ENCODE data around the gene SLAMF1. TPM values are rescaled to one million over a fixed set of nuclear protein-coding genes. Genes with fewer than 3 reads are reported as not detected.
"Not testable (repeated sequence)": the region's sequence is repeated elsewhere in the genome, so short reads cannot be mapped to it uniquely, and the experiment has no call there.

The SLAMF1 gene, protein sequence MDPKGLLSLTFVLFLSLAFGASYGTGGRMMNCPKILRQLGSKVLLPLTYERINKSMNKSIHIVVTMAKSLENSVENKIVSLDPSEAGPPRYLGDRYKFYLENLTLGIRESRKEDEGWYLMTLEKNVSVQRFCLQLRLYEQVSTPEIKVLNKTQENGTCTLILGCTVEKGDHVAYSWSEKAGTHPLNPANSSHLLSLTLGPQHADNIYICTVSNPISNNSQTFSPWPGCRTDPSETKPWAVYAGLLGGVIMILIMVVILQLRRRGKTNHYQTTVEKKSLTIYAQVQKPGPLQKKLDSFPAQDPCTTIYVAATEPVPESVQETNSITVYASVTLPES
- total RNA-seq: not detected in 2 replicates

DNA sequence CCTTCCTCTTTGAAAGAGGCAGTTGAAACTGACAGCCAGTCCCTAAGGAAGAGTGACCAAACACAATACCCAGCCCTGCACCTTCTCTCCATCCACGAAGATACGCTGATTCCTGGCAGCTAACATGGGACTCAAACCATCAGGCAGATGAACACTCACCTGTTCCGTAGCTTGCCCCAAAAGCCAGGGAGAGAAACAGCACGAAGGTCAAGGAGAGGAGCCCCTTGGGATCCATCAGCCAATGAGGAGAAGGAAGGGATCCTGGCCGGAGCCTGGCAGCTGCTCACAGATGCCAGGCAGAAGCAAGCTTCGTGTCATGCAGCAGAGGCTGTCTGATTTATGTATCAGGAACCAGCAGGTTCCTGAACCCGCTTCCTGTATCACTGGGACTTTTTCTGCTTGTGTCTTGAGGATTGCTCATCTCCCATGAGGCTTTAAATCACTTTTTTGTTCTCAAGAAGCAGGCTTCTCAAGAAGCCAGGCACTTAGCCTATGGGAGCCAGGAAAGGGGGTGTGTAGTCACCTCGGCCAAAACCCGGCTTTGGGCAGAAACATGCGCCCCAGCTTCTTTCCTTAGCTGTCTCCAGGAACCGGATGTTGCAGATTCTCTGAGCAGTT is at the start of gene SLAMF1:
Gene SLAMF1 (minus strand): TSS at position 334 of the 618 bp plus-strand sequence. CDS start 99 bp downstream, at position 235.
- H3K27me3 ChIP-seq (ENCODE audit: insufficient read depth, low read length): no peaks in the 10 kb centered on the region
- no peak within 1 kb of the TSS for H2AFZ ChIP-seq (ENCODE audit: low read length)
- H3K4me3 ChIP-seq (ENCODE audit: insufficient read depth, low read length): no peak within 1 kb of the TSS
- H3K4me2 ChIP-seq (ENCODE audit: insufficient read depth, low read length): no peak within 1 kb of the TSS
- no peaks in the 10 kb centered on the region for H4K20me1 ChIP-seq (ENCODE audit: insufficient read depth, low read length)
- no peak for DNase-seq (ENCODE audit: insufficient read length, low spot score, missing footprints)
- H3K4me1 ChIP-seq (ENCODE audit: insufficient read depth, low read length): no peaks in the 10 kb centered on the region
- H3K9me3 ChIP-seq (ENCODE audit: low read depth, low read length): no peaks in the 10 kb centered on the region
- H3K36me3 ChIP-seq (ENCODE audit: insufficient read depth, low read length): no peaks in the 10 kb centered on the region
- TF ChIP-seq, protein P1, sequence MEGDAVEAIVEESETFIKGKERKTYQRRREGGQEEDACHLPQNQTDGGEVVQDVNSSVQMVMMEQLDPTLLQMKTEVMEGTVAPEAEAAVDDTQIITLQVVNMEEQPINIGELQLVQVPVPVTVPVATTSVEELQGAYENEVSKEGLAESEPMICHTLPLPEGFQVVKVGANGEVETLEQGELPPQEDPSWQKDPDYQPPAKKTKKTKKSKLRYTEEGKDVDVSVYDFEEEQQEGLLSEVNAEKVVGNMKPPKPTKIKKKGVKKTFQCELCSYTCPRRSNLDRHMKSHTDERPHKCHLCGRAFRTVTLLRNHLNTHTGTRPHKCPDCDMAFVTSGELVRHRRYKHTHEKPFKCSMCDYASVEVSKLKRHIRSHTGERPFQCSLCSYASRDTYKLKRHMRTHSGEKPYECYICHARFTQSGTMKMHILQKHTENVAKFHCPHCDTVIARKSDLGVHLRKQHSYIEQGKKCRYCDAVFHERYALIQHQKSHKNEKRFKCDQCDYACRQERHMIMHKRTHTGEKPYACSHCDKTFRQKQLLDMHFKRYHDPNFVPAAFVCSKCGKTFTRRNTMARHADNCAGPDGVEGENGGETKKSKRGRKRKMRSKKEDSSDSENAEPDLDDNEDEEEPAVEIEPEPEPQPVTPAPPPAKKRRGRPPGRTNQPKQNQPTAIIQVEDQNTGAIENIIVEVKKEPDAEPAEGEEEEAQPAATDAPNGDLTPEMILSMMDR (IDR thresholded peaks at IDR 0.05; ENCODE audit: extremely low read depth, low read depth, low read length): no peak
- H3K27ac ChIP-seq (ENCODE audit: low read depth, low read length): no peak within 1 kb of the TSS
- no peaks in the 10 kb centered on the region for H3K79me2 ChIP-seq (ENCODE audit: insufficient read depth, low read length)

DNA sequence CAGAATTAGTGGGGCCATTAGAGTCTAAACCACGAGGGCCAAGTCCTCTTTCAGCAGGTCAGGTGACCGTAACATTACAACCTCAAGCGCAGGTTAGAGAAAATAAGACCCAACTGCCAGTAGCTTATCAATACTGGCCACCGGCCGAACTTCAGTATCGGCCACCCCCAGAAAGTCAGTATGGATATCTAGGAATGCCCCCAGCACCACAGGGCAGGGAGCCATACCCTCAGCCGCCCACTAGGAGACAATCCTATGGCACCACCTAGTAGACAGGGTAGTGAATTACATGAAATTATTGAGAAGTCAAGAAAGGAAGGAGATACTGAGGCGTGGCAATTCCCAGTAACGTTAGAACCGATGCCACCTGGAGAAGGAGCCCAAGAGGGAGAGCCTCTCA is 45.5 kb upstream of the SLAMF1 start:
- H3K4me1 ChIP-seq (ENCODE audit: insufficient read depth, low read length); H3K27ac ChIP-seq (ENCODE audit: low read depth, low read length); H2AFZ ChIP-seq (ENCODE audit: low read length); H3K4me3 ChIP-seq (ENCODE audit: insufficient read depth, low read length); H3K27me3 ChIP-seq (ENCODE audit: insufficient read depth, low read length); H3K4me2 ChIP-seq (ENCODE audit: insufficient read depth, low read length); H4K20me1 ChIP-seq (ENCODE audit: insufficient read depth, low read length); H3K9me3 ChIP-seq (ENCODE audit: low read depth, low read length); H3K36me3 ChIP-seq (ENCODE audit: insufficient read depth, low read length); DNase-seq (ENCODE audit: insufficient read length, low spot score, missing footprints); H3K79me2 ChIP-seq (ENCODE audit: insufficient read depth, low read length): not testable (repeated sequence)

DNA sequence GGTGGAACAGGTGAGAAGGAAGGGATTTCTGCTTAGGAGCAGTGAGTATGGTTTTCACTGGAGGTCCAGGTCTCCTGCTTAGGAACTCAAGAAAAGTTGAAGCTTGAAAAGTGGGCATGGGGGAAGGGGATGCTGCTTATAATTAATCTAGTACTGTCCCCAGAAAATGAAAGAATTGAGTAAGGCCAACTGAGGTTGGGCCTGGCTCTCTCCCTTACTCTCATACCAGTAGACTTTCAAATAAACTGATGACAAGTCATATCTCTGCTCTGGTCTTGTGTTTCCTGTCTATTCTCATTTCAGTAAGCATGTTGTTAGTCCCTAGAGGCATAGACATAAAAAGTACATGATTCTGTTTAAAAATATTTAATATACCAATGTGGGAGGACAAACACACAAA is 38.4 kb upstream of the SLAMF1 start:
- H3K27ac ChIP-seq (ENCODE audit: low read depth, low read length): no peak overlapping the region
- no peak overlapping the region for H2AFZ ChIP-seq (ENCODE audit: low read length)
- H3K27me3 ChIP-seq (ENCODE audit: insufficient read depth, low read length): no peaks in the 10 kb centered on the region
- H3K4me1 ChIP-seq (ENCODE audit: insufficient read depth, low read length): no peaks in the 10 kb centered on the region
- H3K4me2 ChIP-seq (ENCODE audit: insufficient read depth, low read length): no peak overlapping the region
- DNase-seq (ENCODE audit: insufficient read length, low spot score, missing footprints): no peak
- TF ChIP-seq, protein P1 (IDR thresholded peaks at IDR 0.05; ENCODE audit: extremely low read depth, low read depth, low read length): no peak
- H3K36me3 ChIP-seq (ENCODE audit: insufficient read depth, low read length): no peaks in the 10 kb centered on the region
- no peak overlapping the region for H3K4me3 ChIP-seq (ENCODE audit: insufficient read depth, low read length)
- no peaks in the 10 kb centered on the region for H3K9me3 ChIP-seq (ENCODE audit: low read depth, low read length)
- no peaks in the 10 kb centered on the region for H4K20me1 ChIP-seq (ENCODE audit: insufficient read depth, low read length)
- no peaks in the 10 kb centered on the region for H3K79me2 ChIP-seq (ENCODE audit: insufficient read depth, low read length)

- Histone ChIP-seq H3K27me3 (ENCODE audit: insufficient read depth, low read length) (no peaks in the 10 kb centered on the region), H3K9me3 (ENCODE audit: low read depth, low read length) (no peaks in the 10 kb centered on the region), H3K4me2 (ENCODE audit: insufficient read depth, low read length) (no peak overlapping the region), H2AFZ (ENCODE audit: low read length) (no peak overlapping the region), H3K4me3 (ENCODE audit: insufficient read depth, low read length) (no peak overlapping the region), H3K4me1 (ENCODE audit: insufficient read depth, low read length) (no peaks in the 10 kb centered on the region), H3K79me2 (ENCODE audit: insufficient read depth, low read length) (no peaks in the 10 kb centered on the region), H3K36me3 (ENCODE audit: insufficient read depth, low read length) (no peaks in the 10 kb centered on the region), H4K20me1 (ENCODE audit: insufficient read depth, low read length) (no peaks in the 10 kb centered on the region), H3K27ac (ENCODE audit: low read depth, low read length) (no peak overlapping the region)
- TF ChIP-seq, protein P1 (IDR thresholded peaks at IDR 0.05; ENCODE audit: extremely low read depth, low read depth, low read length): no peak
- no peak for DNase-seq (ENCODE audit: insufficient read length, low spot score, missing footprints)
Observed at GRCh38 chr1:160682983-160683865, 36.4 kb upstream of the SLAMF1 start.

Data from osteoblast (primary cell).